IPS-20b (cell line): ENCODE measurements around the gene NPAS2.
A peak's percentile ranks its signal among the peaks of the same experiment; 100 is the strongest.

ENCODE experiments used
- H3K27ac ChIP-seq: one replicate; pipeline ENCODE4 v1.5.1; 2013; ENCODE audit warnings: low read length
- H3K27me3 ChIP-seq: 2 replicates; pipeline ENCODE4 v1.6.1; 2013; ENCODE audit warnings: mild to moderate bottlenecking, low read length, inconsistent platforms; ENCODE audit not compliant: insufficient read depth
- H3K36me3 ChIP-seq: 2 replicates; pipeline ENCODE4 v1.6.1; 2013; ENCODE audit warnings: low read depth, mild to moderate bottlenecking, inconsistent platforms, low read length, moderate library complexity; ENCODE audit not compliant: insufficient read depth
- H3K4me1 ChIP-seq: 2 replicates; pipeline ENCODE4 v1.6.1; 2013; ENCODE audit warnings: mild to moderate bottlenecking, control low read depth, inconsistent platforms, low read length, moderate library complexity; ENCODE audit not compliant: insufficient read depth
- H3K4me3 ChIP-seq: 2 replicates; pipeline ENCODE4 v1.5.1; 2013; ENCODE audit warnings: mild to moderate bottlenecking, low read length, inconsistent platforms
- H3K9ac ChIP-seq: 2 replicates; pipeline ENCODE4 v1.6.1; 2013; ENCODE audit warnings: low read depth, mild to moderate bottlenecking, inconsistent platforms, low read length, moderate library complexity
- H3K9me3 ChIP-seq: 2 replicates; pipeline ENCODE4 v1.6.1; 2013; ENCODE audit warnings: mild to moderate bottlenecking, low read depth, low read length, inconsistent platforms; ENCODE audit not compliant: insufficient read depth

The NPAS2 gene

GRCh38 chr2:100859902-100860301, 40.0 kb downstream of the NPAS2 start:
- Histone ChIP-seq H3K4me3 (no peak overlapping the region), H3K9ac (no peak overlapping the region), H3K4me1 (no peaks in the 10 kb centered on the region), H3K36me3 (no peaks in the 10 kb centered on the region), H3K27me3 (no peaks in the 10 kb centered on the region), H3K27ac (no peak overlapping the region), H3K9me3 (no peaks in the 10 kb centered on the region)

GRCh38 chr2:100861340-100861739, 41.4 kb downstream of the NPAS2 start:
- H3K9me3 ChIP-seq, result no peaks in the 10 kb centered on the region
- no peaks in the 10 kb centered on the region for H3K27me3 ChIP-seq
- H3K4me3 ChIP-seq, result no peak overlapping the region
- no peak overlapping the region for H3K9ac ChIP-seq
- H3K36me3 ChIP-seq, result no peaks in the 10 kb centered on the region
- H3K27ac ChIP-seq, result no peak overlapping the region
- no peaks in the 10 kb centered on the region for H3K4me1 ChIP-seq

GRCh38 chr2:100862081-100862480, 42.1 kb downstream of the NPAS2 start:
- Histone ChIP-seq H3K9me3 (no peaks in the 10 kb centered on the region), H3K27me3 (no peaks in the 10 kb centered on the region), H3K4me1 (no peaks in the 10 kb centered on the region), H3K27ac (no peak overlapping the region), H3K36me3 (no peaks in the 10 kb centered on the region), H3K9ac (no peak overlapping the region), H3K4me3 (no peak overlapping the region)

GRCh38 chr2:100865816-100866460, 46.0 kb downstream of the NPAS2 start:
- Histone ChIP-seq H3K9ac (no peak overlapping the region), H3K9me3 (peaks cover 6% of the 10 kb centered on the region; the same call in 1 of the 2 replicates), H3K36me3 (no peaks in the 10 kb centered on the region), H3K27ac (no peak overlapping the region), H3K4me1 (no peaks in the 10 kb centered on the region), H3K27me3 (no peaks in the 10 kb centered on the region), H3K4me3 (no peak overlapping the region)

GRCh38 chr2:100868083-100868482, 48.1 kb downstream of the NPAS2 start:
- Histone ChIP-seq H3K4me1 (peaks cover 4% of the 10 kb centered on the region; the same call in 1 of the 2 replicates), H3K9me3 (peaks cover 6% of the 10 kb centered on the region; the same call in 1 of the 2 replicates), H3K27ac (no peak overlapping the region), H3K27me3 (no peaks in the 10 kb centered on the region), H3K9ac (no peak overlapping the region), H3K36me3 (no peaks in the 10 kb centered on the region), H3K4me3 (no peak overlapping the region)

GRCh38 chr2:100869120-100869519, 49.2 kb downstream of the NPAS2 start:
- Histone ChIP-seq H3K4me3 (no peak overlapping the region), H3K4me1 (peaks cover 4% of the 10 kb centered on the region; the same call in 1 of the 2 replicates), H3K27ac (no peak overlapping the region), H3K9me3 (peaks cover 6% of the 10 kb centered on the region; the same call in 1 of the 2 replicates), H3K9ac (no peak overlapping the region), H3K36me3 (no peaks in the 10 kb centered on the region), H3K27me3 (no peaks in the 10 kb centered on the region)

GRCh38 chr2:100870652-100871531, 51.0 kb downstream of the NPAS2 start:
- Histone ChIP-seq H3K4me1 (peaks cover 8% of the 10 kb centered on the region; the same call in 1 of the 2 replicates), H3K4me3 (no peak overlapping the region), H3K9me3 (peaks cover 6% of the 10 kb centered on the region; the same call in 1 of the 2 replicates), H3K27me3 (no peaks in the 10 kb centered on the region), H3K36me3 (no peaks in the 10 kb centered on the region), H3K9ac (no peak overlapping the region), H3K27ac (no peak overlapping the region)

GRCh38 chr2:100875516-100876230, 55.7 kb downstream of the NPAS2 start:
- Histone ChIP-seq H3K27me3 (no peaks in the 10 kb centered on the region), H3K4me1 (peaks cover 9% of the 10 kb centered on the region; the same call in 1 of the 2 replicates), H3K27ac (no peak overlapping the region), H3K9me3 (no peaks in the 10 kb centered on the region), H3K36me3 (no peaks in the 10 kb centered on the region), H3K9ac (peak overlapping the region; percentile 32; the same call in 1 of the 2 replicates), H3K4me3 (no peak overlapping the region)

GRCh38 chr2:100876231-100876860, 56.4 kb downstream of the NPAS2 start:
- Histone ChIP-seq H3K9me3 (no peaks in the 10 kb centered on the region), H3K27me3 (no peaks in the 10 kb centered on the region), H3K4me1 (peaks cover 9% of the 10 kb centered on the region; the same call in 1 of the 2 replicates), H3K27ac (no peak overlapping the region), H3K4me3 (no peak overlapping the region), H3K9ac (no peak overlapping the region), H3K36me3 (no peaks in the 10 kb centered on the region)

GRCh38 chr2:100877555-100877954, 57.6 kb downstream of the NPAS2 start:
- Histone ChIP-seq H3K27me3 (no peaks in the 10 kb centered on the region), H3K27ac (no peak overlapping the region)

More at GRCh38 chr2:100877555-100877954, 57.6 kb downstream of the NPAS2 start:
- Histone ChIP-seq H3K4me1 (peaks cover 8% of the 10 kb centered on the region; the same call in 1 of the 2 replicates), H3K9ac (no peak overlapping the region), H3K4me3 (no peak overlapping the region), H3K36me3 (no peaks in the 10 kb centered on the region), H3K9me3 (no peaks in the 10 kb centered on the region)
